ENCODE measurements around the gene TMEM89. TPM values are rescaled to one million over a fixed set of nuclear protein-coding genes. Genes with fewer than 3 reads are reported as not detected.

The TMEM89 gene, protein sequence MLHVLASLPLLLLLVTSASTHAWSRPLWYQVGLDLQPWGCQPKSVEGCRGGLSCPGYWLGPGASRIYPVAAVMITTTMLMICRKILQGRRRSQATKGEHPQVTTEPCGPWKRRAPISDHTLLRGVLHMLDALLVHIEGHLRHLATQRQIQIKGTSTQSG
- not detected for polyA plus RNA-seq (ENCODE audit: insufficient read length in 3 of 3)
- long read RNA-seq, donor 1, result 0 reads
- long read RNA-seq, donor 2, result 0 reads
- long read RNA-seq, donor 3, result 0 reads
- long read RNA-seq, donor 4, result 0 reads
- long read RNA-seq, donor 5, result 0 reads
- long read RNA-seq, donor 6, result 0 reads
- long read RNA-seq, donor 7, partial matches to known transcripts, result 0 of 1 reads
- long read RNA-seq, donor 7, other reads (novel, unspliced or antisense), result 0 of 1 reads
- long read RNA-seq, donor 8, result 0 reads
- long read RNA-seq, donor 9, result 0 reads
- long read RNA-seq, donor 10, result 0 reads
- long read RNA-seq, donor 11, result 0 reads
- long read RNA-seq, donor 12, result 0 reads
- long read RNA-seq, donor 13, result 0 reads
- long read RNA-seq, donor 14, result 0 reads
- long read RNA-seq, donor 15, result 0 reads
- long read RNA-seq, donor 16, result 0 reads

DNA sequence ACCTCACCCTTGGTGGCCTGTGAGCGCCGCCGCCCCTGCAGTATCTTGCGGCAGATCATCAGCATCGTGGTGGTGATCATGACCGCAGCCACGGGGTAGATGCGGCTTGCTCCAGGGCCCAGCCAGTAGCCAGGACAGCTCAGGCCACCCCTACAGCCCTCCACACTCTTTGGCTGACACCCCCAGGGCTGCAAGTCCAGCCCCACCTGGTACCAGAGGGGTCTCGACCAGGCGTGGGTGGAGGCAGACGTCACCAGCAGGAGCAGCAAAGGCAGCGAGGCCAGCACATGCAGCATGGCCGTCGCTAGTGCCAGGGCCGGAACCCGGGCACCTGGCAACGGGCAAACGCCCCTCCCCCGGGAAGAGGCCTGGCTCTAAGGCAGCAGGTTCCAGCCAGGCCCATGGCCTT lies at the start of gene TMEM89:
Gene TMEM89 (minus strand): TSS at position 309 of the 409 bp plus-strand sequence. CDS start 13 bp downstream, at position 296.
- no peak for DNase-seq

DNA sequence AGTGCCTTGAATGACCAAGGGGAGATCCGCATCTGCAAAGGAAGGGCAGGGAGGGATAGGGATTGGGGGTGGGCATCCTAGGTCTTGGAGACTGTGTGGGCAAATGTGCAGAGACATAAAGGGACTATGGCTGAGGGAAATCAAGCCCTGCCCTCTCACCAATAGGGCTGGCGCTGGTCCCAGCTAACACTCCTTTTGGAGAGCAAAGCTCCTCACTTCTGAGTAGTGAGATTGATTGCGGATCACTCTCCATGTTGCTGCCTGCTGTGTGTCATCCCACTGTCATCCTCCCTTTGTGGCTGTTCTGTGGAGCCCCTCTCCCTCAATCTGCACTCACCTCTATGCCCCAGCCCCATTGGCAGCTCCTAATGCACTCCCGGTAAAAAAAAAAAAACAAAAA lies 43.4 kb upstream of the TMEM89 start:
- DNase-seq, result no peak

DNA sequence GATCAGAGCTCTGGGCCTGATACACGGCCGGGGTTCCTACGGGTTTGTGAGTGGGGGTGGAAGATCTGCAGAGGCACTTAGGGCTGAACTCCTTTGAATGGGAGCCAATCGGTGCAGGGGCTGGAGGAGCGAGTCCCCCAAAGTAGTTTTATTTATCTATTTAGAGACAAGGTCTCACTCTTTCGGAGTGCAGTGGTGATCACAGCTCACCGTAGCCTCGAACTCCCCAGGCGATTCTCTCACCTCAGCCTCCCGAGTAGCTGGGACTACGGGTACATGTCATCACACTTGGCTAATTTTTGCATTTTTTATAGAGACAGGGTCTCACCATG lies 42.7 kb upstream of the TMEM89 start:
- DNase-seq, result no peak

DNA sequence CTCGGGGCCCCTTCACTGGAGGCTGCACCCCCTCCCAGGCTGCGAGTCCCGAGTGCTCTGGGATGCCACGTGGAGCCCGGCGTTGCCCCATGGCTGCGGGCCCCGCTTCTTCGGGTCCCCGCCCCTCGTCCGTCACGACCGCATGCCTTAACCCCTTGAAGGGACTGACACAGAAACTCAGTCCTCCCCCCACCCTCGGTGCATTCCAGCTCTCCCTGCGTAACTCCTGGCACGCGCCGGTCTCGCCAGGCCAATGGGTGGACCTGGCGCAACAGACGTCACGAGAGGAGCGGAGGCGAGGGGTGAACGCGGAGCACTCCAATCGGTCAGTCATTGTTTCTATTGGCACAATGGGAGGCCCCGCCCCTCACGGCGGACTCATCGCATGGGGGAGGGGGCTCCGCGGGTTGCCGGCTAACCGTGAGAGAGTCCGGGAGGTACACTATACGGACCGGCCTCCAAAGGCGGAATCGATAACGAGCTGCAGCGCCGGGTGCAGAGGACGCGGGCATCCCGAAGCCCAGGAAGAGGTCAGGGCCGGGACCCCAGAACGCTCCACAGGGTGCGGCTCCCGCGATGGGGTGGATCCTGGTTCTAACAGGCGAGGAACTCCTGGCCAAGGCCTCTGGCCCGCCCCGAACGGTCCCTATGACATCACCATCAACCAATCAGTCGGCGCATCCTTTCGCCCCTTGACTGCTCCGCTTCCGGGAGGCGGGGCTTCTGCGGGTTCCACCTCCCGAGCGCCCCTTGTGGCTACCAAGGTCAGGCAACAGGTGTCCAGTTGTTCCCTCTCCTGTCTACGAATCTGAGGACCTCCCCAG lies 42.1 kb upstream of the TMEM89 start:
- DNase-seq, result peak; percentile 95

DNA sequence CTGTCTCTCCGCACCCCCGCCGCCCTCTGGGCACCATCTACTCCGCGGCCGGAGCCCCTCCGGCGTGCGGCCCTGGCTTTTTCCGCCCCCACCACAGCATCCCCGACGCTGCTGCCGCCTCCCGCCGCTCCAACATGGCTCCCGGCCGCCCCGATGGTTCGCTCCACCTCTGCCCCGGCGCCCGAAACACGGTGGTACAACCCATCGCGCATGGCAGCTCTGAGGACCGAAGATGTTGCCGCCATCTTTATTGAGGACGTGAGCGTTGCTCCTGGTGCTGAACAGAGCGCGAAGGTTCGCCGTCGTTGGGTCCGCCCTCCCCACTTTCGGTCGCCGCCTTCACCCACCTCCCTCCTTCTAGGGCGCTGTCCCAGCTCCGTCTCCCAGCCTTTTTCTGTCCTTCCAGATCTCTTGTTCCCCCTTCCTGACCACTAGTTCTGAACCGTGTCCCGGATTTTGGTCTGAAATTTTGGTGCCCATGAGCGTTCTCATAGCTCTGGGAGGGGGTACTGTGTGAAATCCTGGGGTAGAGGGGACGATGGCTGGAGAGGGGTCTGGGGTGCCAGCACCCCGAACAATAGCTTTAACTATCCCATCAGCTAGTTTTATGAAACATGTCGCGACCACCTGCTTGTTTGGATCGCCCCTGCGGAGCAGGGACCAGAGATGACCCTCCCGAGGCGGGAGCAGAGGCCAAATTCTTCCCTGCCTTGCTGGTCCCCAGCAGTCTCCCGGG lies 41.4 kb upstream of the TMEM89 start, which contains the start of gene CELSR3:
Gene CELSR3 (minus strand): TSS at position 134 of the 736 bp plus-strand sequence. CDS start 252 bp downstream, outside the sequence.
- DNase-seq, result peak; percentile 79

DNA sequence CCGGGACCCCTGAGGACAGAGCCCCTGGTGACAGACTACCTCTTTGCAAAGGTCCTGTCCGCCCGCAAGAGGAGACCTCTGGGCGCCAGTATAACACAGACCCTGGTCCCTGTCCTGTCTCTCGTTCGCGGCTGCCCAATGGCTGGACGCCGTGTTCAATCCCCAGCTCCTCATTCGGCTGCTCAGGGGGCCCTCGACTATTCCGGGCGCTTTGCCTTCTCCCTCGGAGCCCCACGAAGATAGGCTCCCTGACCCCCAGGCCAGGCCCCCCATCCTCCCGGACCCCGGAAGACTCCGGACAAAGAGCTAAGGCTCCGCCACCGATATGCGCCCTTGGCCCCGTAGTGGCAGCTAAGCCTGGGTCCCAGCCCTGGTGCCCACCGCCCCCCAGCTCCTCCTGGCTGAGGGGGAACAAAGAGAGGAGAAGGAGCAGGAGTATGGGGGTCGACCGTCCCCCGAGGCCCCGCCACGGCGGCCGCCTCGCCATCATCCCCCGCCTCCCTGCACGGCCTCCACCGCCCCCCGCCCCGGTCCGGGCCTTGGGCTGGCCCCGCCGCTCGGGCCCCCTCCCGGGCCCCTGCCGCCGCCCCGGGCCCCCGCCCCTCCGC lies 40.7 kb upstream of the TMEM89 start:
- DNase-seq, result no peak

DNA sequence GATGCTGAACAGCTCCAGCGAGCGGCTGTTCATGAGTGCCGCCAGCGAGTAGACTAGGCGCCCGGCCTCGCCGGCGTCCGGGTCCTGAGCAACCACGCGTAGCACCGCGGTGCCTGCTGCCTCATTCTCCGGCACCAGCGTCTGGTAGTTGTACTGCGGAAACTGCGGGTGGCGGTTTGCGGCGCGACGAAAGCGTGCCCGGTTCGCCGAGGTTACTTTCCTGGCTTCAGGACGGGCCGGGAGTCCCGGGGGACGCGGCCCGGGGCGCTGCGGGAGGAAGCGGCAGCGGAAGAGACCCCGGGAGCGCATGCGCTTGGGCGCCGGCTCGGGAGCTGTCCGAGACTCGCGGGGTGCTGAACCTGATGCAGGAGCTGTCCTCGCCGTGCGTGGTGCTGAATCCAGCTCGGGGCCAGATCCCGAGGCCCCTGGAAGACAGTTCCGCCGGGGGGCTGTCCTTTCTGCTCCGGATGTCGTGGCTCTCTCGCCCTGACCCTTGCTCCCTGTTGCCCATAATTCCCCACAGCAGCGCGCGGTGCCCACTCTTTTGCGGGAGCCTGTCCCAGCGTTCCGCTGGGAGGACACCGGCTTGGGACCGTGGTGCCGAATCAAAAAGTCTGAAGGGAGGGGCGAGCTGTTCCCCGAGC lies 40.1 kb upstream of the TMEM89 start:
- peak; percentile 48 for DNase-seq

DNA sequence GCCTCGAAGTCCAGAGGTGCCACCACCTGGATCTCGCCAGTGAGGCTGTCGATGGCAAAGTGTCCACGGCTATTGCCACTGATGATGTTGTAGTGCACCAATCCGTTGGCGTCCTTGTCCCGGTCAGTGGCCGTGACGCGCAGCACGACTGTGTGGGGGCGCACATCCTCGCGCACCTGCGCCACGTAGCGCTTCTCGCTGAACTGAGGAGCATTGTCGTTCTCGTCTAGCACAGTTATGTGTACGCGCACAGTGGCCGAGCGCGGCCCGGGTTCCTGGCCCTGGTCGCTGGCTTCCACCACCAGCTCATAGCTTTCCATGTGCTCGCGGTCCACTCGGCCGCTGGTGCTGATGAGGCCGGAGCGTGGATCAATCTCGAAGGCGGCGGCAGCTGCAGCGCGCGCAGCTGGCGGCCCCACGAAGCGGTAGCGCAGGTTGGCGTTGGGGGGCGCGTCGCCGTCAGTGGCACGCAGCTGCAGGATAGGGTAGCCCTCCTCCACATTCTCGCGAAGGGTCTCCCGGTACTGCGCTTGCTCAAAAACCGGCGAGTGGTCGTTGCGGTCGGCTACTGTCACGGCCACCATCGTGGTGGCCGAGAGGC lies 39.3 kb upstream of the TMEM89 start:
- no peak for DNase-seq

DNA sequence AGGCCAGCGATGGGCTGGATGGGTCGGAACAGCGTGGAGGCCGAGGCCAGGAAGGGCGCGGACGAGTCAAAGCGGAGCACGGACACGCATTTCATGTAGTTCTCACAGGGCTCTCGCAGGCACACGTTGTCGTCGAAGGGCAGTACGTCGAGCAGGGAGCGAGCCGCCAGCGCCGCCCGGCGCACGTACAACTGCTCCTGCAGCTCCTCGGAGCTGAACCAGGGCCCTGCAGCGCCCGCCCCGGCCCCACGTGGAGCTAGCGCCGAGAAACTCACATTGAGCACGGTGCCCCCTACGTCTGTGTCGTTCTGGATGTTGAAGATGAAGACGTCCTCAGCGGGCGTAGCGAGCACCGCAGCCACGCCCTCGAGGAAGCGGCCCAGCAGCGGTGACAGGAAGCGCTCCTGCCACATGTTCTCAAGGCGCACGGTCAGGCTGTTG lies 35.3 kb upstream of the TMEM89 start:
- DNase-seq, result no peak

DNA sequence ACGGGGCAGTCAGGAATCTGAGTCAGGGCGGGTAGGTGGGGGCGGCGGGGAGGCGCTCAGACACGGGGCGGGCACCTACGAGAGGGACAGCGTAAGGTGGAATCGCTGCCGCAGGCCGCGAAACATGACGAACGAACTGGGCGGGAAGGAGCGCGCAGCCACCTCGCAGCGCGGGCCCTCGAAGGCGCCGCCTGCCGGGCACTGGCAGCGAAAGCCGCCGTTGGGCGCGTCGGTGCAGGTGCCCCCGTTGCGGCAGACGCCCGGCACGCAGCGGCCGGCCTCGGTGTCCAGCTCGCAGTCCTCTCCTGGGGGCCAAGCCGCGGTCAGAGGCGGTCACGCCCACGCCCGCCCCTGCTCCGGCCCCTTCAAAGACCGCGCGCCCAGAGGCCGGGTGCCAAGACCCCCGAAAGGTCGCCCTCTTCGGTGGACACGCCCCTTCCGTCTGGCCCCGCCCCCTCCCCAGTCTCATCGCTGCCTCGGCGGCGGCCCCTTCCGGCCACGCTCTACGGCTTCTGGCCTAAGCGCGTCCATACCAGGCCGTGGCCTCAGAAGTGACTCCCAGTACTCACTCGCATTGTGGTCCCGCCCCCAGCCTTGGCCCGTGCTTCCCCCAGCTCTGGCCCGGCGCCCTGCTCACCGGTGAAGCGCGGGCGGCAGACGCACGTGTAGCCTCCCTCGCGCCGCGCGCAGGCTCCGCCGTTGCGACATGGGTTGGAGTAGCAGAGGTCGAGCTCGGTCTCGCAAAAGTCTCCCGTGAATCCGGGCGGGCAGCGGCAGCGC lies 34.7 kb upstream of the TMEM89 start:
- DNase-seq, result peak; percentile 74

DNA sequence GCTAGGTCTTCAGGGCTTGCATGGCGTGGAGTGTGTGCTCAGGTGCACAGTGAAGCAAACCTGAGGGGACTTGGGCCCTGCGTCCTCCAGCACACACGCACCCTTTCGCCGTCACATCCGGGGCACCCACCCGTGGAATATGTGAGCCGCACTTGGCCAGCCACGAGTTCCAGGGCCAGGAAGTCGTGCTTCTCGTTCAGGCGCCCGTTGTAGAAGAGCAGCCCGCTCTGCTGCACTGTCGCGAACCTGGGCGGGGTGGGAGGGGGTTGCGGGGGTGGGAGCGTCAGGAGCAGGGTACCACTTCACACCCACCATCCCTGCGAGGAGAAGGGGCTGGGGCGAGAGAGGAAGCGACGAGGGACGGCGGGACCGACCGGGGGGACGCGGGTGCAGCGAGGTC lies 34.0 kb upstream of the TMEM89 start:
- no peak for DNase-seq

DNA sequence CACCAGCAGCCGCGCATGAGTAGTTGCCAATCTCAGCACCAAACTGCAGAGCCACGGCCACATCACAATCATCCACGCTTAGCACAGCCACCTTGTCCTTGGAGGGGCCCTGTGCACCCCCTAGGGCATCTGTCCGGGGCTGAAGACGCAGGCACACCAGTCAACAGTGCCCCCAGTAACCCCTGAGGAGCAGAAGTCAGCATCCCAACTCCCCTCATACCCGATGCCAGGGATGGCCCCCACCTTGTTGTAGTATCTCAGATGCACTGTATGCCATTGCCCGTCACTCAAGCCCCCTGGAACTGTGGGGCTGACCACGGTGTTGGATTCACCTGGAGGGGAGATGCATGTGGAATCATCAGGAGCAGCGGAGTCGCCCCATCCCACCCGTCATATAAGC lies 33.5 kb upstream of the TMEM89 start:
- DNase-seq, result no peak

DNA sequence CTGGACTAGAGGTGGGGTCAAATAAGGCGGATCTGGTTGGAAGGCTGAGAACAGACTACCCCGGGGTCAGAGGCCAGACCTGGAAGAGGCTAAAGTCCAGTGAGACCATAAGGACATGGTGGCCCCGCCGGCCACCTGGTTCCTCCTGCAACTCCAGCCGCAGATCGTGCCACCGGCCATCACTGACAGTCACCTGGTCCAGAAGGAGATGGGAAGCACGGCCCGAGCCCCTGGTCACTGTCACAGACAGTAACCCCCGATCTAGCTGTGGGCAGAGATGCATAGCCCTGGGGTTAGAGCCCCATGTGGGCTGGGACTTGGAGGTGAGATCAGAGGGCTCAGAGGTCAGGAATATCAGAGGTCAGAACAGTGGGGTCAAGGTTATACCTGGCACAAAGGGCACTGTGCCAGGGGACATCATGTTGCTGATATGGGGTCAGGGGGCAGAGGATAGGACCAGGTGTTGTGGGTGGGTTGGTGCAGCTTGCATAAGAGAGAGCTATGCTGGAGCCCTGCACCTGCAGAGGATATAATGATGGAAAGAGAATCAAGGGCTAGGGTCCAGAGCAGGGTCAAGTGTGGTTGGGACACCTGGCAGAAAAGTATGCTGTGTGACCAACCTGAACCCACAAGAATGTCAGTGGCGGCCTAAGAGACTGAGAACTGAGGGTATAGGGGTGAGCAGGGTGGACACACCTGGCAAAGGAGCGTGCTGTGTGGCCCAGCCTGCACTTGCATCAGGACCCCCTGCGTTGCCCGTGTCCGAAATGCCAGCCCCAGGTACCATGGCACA lies 31.6 kb upstream of the TMEM89 start:
- DNase-seq, result no peak

DNA sequence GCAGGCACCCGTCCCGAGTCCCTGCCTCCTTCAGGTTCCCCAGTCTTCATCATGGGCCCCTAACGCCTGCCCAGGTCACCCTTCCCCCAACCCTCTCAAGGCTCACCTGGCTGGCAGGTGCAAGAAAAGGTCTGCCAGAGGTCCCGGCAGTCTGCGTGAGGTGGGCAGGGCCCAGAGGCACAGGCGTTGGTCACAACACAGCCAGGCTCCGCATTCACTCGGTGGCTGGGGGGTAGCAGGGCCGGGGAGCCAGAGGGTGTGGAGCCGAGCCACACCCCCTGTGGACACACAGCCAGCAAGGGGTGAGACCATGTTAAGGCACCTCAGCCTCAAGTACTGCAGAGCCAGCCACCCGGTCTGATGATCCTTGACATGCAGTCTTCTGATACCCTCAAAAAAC lies 30.2 kb upstream of the TMEM89 start:
- DNase-seq, result no peak

DNA sequence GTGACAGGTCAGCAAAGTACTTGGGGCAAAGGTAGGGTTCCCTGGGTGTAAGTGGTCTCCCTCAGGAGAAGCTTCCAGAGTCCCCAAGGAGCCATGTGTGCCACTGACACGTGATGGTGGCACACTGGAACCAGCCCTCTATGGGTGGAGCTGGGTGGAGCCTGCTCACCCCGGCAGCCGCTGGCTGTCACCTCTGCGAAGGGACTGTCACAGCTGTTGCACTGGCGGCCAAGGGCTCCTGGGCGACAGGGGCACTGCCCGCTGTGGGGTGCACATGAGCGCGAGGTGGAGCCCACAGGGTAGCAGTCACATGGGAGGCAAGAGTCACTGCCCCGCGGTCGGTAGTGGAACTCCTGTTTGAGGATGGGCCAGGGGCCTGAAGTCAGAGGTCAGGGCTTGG lies 29.2 kb upstream of the TMEM89 start:
- no peak for DNase-seq

DNA sequence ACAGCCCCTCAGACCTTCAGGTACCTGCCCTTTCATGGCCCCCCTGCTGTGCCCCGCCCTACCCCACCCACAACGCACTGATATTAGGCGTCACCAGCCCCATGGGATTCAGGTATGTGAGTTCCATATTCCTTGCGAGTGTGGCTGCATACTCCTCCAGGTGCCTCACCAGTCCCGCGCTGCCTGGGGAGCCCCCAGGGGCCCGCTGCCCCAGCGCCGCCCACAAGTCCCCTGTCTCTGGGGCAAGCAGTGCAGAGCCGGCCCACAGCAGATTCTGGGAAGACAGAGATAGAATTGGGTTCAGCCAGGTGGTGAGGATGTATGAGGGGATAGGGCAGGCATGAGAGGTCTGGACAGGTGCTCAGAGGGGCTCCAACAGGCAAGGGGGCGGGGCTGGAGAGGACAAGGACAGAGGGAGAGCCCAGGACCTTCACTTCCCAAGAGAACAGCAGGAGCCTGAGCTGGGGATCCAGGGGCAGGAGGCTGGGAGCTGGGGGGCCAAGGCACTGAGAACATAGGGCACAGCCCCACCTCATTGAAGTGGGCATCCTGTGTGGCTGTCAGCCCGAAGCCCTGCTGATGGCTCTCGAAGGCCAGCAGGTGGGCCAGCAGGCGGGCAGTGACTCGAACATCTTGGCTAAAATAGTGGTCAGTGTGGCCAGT lies 26.8 kb upstream of the TMEM89 start:
- no peak for DNase-seq

DNA sequence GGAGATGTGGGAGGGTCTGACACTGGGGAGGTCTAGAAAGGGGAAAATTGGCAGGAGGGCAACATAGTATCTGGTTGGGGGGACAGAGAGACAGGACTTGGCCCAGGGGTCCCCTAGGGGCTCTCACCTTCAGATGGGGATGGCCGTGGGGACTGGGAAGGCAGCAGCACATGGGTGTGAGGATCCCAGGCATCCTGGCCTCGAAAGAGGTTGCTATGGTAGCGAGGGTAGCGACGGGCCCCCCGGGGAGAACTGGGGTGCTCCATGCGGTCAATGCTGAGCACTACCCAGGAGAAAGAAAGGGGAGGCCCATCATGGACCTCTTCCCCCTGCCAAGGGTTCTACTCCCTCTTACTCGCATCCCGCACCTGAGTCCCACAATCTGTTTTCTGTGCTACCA lies 26.1 kb upstream of the TMEM89 start:
- DNase-seq, result no peak
